ENCODE results near the gene SP3. TPM values are rescaled to one million over a fixed set of nuclear protein-coding genes. Genes with fewer than 3 reads are reported as not detected.

SP3 gene
- total and polyA plus RNA-seq, 2 of the 8 experiments (the other 6 are each of a cell fraction or from before 2014, with no cell fraction given): 31.0 to 92.1 TPM

DNA sequence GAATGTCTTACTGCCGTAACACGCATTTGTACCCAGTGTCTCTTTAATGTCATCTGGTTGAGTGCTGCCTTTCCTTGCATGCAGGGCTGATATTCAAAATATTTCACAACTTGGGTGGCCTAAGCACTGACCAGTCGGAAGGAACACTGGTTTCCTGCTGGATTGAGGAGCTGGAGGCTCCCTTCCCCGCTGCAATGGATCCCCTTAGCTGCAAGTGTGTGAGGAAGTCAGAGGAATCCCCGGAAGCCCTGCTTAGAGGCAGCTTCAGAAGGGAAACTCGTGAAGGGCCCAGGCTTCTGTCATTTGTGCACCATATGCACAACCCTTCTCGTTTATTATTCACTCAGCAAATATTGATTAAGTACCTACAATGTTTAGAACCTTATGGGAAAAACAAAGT is 33.2 kb upstream of the SP3 start:
- H3K79me1 ChIP-seq (ENCODE audit: low read depth, low read length): no peaks in the 10 kb centered on the region
- no peak overlapping the region for H2BK15ac ChIP-seq (ENCODE audit: low read length)
- POLR2A ChIA-PET (ENCODE audit: partially characterized antibody): no interaction called here
- FAIRE-seq: no peak
- no peaks in the 10 kb centered on the region for H3K4me1 ChIP-seq (replicated peaks in 1 of 4; ENCODE audit: control insufficient read depth in 3 of 4, insufficient read depth in 4 of 4, low read length in 3 of 4)
- no peak overlapping the region for H2AFZ ChIP-seq (ENCODE audit: low read length)
- no peak for DNase-seq (ENCODE audit: low read depth in 1 of 2, low spot score in 2 of 2)
- H4K5ac ChIP-seq (ENCODE audit: insufficient read length, low read depth, low read length): no peak overlapping the region
- no peak overlapping the region for H4K8ac ChIP-seq (ENCODE audit: extremely low read depth, insufficient read depth, low read length)
- no peak overlapping the region for H3K4me3 ChIP-seq (ENCODE audit: extremely low read depth in 1 of 4, insufficient read depth in 2 of 4, low read depth in 3 of 4, low read length in 4 of 4)
- no peak overlapping the region for H2AK5ac ChIP-seq (ENCODE audit: low read depth, low read length)
- no peak overlapping the region for H2BK120ac ChIP-seq (replicated peaks; ENCODE audit: low read depth, low read length)
- no peak overlapping the region for H3K4ac ChIP-seq (replicated peaks; ENCODE audit: insufficient read length, low read depth, low read length)
- H3K9me3 ChIP-seq (ENCODE audit: insufficient read depth in 2 of 2, low read depth in 1 of 2, low read length in 1 of 2): no peaks in the 10 kb centered on the region; a peak in 1 of 4 replicates
- WGBS, 2 experiments (ENCODE audit: extremely low coverage in 1 of 2, insufficient coverage in 1 of 2, insufficient read length in 1 of 2, insufficient replicate concordance in 2 of 2, low coverage in 1 of 2, low lambda C conversion rate in 2 of 2, missing lambda C conversion rate in 1 of 2): 86% methylated on average over 7 of the region's 7 CpGs; no CpG with 5 or more reads in 1 of the 2 experiments
- H3K27ac ChIP-seq (ENCODE audit: low read depth, low read length): no peak overlapping the region
- H2BK12ac ChIP-seq (ENCODE audit: low read depth, low read length): no peak overlapping the region
- H3K79me2 ChIP-seq (ENCODE audit: control insufficient read depth in 1 of 2, insufficient read depth in 2 of 2, low read length in 2 of 2): no peaks in the 10 kb centered on the region; a peak in 1 of 4 replicates
- H3K23me2 ChIP-seq (ENCODE audit: low read depth, low read length): no peaks in the 10 kb centered on the region
- no peak overlapping the region for H2BK5ac ChIP-seq (ENCODE audit: low read depth, low read length)
- H3K18ac ChIP-seq (ENCODE audit: extremely low read depth, low read length): no peak overlapping the region
- CTCF ChIA-PET (ENCODE audit: partially characterized antibody): interaction anchor here (0.6 to 3.0 kb wide), 5 partner anchors 9 to 332 kb away, joined by 3 to 12 read pairs (median 4); no protein-coding TSS in a partner anchor
- no peak overlapping the region for H3K4me2 ChIP-seq (ENCODE audit: insufficient read depth in 1 of 2, low read depth in 2 of 2, low read length in 2 of 2)
- H3K23ac ChIP-seq (ENCODE audit: insufficient read length): no peak overlapping the region
- H3K27me3 ChIP-seq (replicated peaks in 1 of 4; ENCODE audit: control insufficient read depth in 3 of 4, extremely low read depth in 1 of 4, insufficient read depth in 3 of 4, low read length in 3 of 4): no peaks in the 10 kb centered on the region; a peak in 1 of 7 replicates
- TF ChIP-seq SIRT6 (IDR thresholded peaks at IDR 0.05; ENCODE audit: low read length) (no peak), RBBP5 (IDR thresholded peaks at IDR 0.05; ENCODE audit: borderline replicate concordance, low read depth, low read length) (no peak), KDM4A (IDR thresholded peaks at IDR 0.05; ENCODE audit: low read depth, low read length, severe bottlenecking) (no peak), CEBPB (IDR thresholded peaks at IDR 0.05; ENCODE audit: low read depth, low read length) (no peak), CTBP2 (IDR thresholded peaks at IDR 0.05; ENCODE audit: borderline replicate concordance, insufficient read depth, insufficient read length, low read length) (no peak), CTCF (IDR thresholded peaks at IDR 0.05; ENCODE audit: control extremely low read depth in 1 of 3, insufficient read depth in 1 of 3, low read depth in 1 of 3, low read length in 3 of 3) (no peak), SP4 (IDR thresholded peaks at IDR 0.05; ENCODE audit: low read length) (no peak)
- H3K36me3 ChIP-seq (ENCODE audit: control insufficient read depth in 2 of 4, insufficient read depth in 4 of 4, low read length in 3 of 4): no peaks in the 10 kb centered on the region
- H4K20me1 ChIP-seq (replicated peaks in 1 of 2; ENCODE audit: control insufficient read depth in 1 of 2, insufficient read depth in 2 of 2, low read length in 2 of 2): no peaks in the 10 kb centered on the region
- no peak overlapping the region for H2BK20ac ChIP-seq (ENCODE audit: low read length)
- H3K56ac ChIP-seq (replicated peaks; ENCODE audit: insufficient read length, low read depth, low read length): no peak overlapping the region
- no peak overlapping the region for H3K14ac ChIP-seq (ENCODE audit: insufficient read length)
- no peak overlapping the region for H3K9ac ChIP-seq (replicated peaks in 1 of 4; ENCODE audit: extremely low read depth in 1 of 4, low read depth in 3 of 4, low read length in 3 of 4)
- no peak overlapping the region for H4K91ac ChIP-seq (replicated peaks; ENCODE audit: insufficient read length, low read length)

Data from H1 (cell line).